Hematopoietic multipotent progenitor cell treated with erythropoietin and hydrocortisone succinate and interleukin-3 and kit ligand, for 4 days (in vitro differentiated cells): ENCODE measurements around the gene DMXL1.
A peak's percentile ranks its signal among the peaks of the same experiment; 100 is the strongest.
"Not testable (repeated sequence)": the region's sequence is repeated elsewhere in the genome, so short reads cannot be mapped to it uniquely, and the experiment has no call there.

Experiments used
- DNase-seq: peaks from one replicate; pipeline ENCODE4 v3.0.0-alpha.2; 2015

DMXL1 gene

DNA sequence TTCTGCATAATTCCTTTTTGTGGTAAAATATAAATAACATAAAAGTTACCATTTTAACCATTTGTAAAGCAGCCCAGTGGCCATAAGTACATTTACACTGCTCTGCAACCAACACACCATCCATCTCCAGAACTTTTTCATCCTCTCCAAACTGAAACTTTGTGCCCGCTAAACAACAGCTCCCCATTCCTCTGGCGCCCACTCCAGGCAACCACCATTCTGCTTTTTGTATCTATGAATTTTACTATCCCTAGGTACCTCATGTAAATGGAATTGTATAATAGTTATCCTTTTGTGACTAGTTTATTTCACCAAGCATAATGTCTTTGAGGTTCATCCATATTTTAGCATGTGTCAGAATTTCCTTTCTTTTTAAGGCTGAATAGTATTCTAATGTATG lies 141.1 kb downstream of the DMXL1 start:
- DNase-seq: no peak

GRCh38 chr5:119212676-119213075 lies 141.8 kb downstream of the DMXL1 start:
- DNase-seq: no peak

DNA sequence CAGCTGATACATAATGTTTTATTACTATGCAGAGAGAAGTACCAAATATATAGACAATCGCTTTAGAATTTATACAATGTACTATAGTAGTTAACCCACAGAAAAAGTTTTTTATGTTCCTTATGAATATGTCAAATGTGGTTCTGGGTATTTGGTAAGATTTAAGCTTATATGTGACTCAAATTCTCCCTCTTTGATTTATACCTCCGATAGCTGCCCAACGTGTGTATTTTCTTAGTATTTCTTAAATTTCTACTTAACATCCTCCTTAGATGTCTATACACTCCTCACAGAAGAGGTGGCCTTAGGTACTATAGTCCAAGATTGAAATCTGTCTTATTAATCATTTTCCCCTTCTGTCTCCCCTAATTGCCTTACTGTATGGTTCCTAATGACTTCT lies 146.3 kb downstream of the DMXL1 start:
- DNase-seq: no peak

DNA sequence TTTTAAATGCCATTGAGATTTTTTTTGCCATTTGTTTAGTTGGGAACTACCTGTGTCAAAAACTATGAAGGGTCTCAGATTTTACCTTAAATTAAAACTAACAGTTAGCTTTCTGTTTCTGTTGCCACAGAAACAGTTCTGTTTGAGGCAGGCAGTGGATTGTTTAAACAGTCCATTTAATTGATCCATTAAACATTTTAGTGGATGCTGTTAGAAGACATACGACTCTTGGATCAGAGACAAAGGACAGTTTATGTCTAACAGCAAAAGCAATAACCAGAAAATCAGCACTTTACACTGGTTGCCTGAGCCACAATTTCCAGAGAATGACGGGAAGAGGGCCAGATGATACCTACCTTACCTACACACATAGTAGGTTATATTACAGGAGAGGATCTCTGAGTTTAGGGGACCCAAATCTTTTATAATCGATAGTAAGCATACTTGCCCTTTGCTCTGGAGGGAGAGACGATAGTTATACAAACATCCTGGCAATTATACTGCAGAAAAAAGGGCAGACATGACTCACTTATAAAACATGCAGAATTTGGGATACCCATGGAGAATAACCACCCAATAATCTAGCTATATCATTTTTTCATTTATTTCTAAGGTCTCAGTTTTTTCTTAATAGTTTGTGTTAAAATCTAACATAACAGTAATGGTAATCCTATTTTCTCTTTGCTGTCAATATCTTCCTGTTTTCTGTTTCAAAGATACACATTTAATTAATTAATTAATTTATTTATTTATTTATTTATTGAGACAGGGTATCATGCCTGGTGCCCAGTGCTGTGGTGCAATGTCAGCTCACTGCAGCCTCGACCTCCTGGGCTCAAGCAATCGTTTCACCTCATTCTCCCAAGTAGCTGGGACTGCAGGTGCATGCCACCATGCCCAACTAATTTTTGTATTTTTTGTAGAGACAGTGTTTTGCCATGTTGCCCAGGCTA lies 148.2 kb downstream of the DMXL1 start:
- no peak for DNase-seq

- DNase-seq: no peak
These were observed 149.8 kb downstream of the DMXL1 start for GRCh38 chr5:119220576-119221197.

DNA sequence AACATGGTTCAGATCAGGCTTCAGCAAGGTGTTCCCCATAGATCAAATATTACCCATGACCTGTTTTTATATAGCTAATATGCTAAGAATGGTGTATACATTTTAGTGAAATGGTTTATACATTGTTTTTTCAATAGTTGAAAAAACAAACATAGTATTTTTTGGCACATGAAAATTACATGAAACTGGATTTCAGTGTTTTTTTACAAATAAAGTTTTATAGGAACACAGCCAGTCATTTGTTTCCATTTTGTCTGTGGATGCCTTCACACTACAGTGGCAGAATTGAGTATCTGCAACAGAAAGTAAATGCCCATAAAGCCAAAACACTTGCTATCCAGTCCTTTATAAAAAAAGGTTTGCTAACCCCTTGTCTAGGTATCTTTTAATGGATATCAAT lies 150.4 kb downstream of the DMXL1 start:
- no peak for DNase-seq

DNA sequence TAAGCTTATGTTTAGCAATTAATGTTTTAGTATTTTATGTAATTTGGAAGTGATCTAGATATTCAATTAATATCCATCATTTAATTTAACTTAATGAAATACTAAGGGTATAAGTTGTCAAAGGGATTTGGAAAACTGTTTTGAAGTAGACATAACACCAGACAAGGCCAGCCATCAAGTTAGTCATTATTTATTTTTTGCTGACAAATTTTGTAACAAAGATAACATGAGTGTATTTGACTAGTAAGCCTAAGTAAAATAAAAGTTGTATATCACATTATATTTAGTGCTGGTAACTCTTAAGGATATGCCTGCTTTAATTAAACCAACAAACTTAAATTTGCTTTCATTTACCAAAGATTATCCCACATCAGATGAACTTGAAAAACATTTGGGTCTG lies 159.1 kb downstream of the DMXL1 start:
- no peak for DNase-seq

DNA sequence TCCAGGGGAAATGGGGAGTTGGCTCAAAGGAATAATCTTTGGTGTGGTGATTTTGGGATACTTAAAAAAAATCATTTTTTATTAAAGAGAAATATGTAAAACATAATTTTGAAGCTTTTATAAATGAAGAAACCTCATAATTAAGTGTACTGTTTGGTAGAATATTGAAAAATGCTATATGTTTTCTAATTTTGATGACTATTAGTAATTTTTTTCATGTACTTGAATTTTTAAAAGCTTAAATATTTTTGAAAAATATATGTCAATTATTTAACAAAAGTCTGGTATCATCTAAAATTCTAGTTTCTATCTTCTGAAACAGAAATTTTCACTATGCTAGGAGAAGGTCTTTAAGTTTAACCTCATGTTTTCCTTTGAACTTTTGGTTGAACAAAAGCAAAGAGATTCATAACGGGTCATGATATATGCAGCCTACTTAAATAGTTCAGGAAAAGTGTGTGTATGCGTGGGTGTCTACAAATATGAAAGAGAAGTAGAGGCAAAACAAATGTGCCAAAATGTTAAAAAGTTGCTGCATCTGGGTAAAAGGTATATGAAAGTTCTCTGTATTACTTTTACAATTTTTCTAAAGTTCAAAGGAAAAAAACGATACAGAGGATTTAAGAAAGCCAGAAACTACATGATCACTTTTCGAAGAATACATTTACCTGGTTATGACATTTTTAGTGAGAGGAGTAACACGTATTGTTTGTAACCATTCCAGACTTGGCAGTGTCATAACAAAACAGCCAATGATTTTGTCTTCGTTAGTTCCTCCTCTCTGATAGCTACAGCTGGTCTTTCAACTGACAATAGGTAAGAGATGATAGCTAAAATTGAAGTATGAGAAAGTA lies 167.6 kb downstream of the DMXL1 start:
- DNase-seq: no peak

DNA sequence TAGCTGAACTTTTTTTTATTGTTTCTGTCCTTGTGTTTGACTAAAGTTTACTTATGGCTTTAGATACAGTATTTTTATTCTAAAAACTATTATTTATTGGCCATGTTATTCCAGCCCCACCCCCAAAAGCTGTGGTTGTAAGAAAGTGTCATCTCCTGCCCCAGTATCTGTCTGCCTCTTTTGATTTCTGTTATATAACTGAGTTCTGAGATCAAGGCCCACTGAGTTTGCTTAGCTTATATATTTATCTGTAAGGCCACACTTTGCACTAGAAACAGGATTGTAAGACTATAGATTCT lies 168.2 kb downstream of the DMXL1 start:
- DNase-seq: no peak

- not testable (repeated sequence) for DNase-seq
These were observed 168.9 kb downstream of the DMXL1 start for GRCh38 chr5:119239826-119240225.

DNA sequence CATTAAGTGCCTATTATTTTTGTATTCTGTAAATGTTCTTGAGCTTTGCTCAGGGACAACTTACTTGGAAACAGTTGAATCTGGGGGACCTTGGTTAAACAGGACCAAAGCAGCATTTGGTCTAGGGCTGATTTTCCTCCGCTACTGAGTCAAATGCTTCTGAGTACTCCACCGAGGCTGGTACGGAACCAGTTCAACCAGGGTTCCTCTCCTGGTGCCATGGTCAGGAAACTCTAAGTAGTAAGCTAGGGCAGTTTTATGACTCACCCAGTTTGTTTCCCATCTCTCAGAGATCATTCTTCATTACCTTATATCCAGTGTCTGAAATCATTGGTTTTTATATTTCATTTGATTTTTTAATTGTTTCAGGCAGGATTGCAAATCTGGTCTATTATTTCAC lies 173.0 kb downstream of the DMXL1 start:
- no peak for DNase-seq

DNA sequence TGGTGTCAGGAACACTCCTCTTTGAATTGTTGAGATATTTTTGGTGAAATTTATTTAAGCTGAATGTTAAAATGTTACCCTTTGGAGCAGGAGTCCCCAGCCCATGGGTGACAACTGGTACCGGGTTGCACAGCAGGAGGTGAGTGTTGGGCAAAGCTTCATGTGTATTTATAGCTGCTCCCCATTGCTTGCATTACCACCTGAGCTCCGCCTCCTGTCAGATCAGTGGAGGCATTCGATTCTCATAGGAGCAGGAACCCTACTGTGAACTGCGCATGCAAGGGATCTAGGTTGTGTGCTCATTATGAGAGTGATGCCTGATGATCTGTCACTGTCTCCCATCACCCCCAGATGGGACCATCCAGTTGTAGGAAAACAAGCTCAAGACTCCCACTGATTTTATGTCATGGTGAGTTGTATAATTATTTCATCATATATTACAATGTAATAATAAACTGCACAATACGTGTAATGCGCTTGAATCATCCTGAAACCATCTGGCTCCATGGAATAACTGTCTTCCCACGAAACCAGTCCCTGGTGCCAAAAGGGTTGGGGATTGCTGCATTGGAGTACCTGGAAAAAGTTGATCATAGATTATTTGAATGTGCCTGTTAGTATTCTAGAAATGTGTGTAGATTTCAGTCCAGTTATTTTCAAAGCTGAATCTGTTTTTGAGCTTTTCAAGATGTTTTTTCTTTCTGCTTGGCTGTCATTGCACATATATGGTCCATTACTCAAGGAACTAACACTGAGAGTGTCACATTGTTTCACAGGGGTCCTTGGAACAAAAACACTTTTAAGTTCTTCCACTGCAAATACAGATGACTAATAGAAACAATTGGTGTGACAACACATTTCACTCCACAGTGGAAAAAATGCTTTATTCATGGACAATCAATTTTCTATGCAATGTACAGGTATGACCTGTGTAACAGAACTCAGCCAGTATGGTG lies 180.3 kb downstream of the DMXL1 start:
- DNase-seq: no peak

DNA sequence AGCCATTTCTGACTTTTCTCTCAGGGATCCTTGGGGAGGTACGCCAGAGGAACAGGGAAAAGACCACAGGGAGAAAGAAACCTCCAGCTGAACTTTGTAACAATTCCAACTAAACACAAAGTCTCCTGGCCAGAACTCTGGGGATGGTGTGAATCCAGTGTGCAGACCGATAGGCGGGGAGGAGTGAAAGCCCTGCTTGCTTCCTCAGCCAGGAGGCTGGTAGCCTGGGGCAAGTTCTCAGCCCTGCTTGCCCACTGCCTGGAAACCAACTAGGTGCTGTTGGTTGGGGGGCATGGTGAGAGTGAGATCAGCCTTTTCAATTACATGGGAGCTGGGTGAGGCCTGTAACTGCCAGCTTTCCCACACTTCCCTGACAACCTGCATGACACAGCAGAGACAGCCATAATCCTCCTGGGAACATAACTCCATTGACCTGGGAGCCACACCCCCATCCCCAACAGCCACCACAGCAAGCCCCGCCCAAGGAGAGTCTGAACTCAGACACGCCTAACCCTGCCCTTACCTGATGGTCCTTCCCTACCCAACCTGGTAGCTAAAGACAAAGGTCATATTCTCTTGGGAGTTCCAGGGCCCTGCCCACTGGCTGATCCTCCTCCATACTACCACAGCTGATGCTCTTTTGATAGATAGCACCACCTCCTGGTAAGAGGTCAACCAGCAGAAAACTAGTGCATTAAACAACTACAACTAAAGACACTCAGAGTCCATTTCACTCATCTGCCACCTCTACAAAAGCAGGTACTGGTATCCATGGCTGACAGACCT lies 184.9 kb downstream of the DMXL1 start:
- peak; percentile 59 for DNase-seq

GRCh38 chr5:119257613-119258012 lies 186.7 kb downstream of the DMXL1 start:
- no peak for DNase-seq

DNA sequence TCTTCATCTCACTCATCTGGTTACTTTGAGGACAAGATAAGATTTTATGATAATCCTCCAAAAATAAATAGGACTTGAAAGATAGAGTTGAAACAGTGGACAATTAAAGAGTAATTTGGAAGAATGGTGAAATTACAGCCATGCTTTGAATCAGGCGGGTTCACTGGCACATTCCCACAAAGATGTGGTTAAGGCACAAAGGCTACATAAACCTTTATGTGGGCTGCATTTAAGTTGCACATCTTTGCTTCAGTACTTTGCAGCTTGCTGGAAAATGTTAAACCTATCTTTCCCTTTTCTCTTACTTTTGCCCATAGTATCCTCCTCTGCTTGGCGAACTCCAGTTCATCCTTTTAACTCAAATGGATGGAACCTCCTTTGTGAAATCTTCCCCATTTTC lies 192.8 kb downstream of the DMXL1 start:
- no peak for DNase-seq

DNA sequence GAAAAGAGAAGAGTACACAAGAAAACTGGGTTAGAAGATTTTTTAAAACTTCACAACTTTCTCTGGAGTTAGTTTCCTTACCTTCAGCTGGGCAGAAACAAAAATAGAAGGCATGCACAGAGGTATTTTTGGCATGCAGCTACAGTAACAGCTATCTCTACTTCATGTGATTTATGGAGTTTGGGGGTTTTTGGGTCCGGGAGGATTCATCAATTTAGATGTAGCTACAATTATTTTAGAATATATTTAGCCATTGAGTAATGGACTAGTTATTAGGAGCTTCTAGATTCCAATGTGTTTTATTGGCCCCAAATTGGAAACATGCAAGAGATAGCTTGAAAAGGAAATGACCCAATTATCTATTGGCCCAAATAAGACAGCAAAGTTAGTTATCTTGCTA lies 193.3 kb downstream of the DMXL1 start:
- no peak for DNase-seq

GRCh38 chr5:119267958-119268386 lies 197.1 kb downstream of the DMXL1 start:
- DNase-seq: peak; percentile 97

DNA sequence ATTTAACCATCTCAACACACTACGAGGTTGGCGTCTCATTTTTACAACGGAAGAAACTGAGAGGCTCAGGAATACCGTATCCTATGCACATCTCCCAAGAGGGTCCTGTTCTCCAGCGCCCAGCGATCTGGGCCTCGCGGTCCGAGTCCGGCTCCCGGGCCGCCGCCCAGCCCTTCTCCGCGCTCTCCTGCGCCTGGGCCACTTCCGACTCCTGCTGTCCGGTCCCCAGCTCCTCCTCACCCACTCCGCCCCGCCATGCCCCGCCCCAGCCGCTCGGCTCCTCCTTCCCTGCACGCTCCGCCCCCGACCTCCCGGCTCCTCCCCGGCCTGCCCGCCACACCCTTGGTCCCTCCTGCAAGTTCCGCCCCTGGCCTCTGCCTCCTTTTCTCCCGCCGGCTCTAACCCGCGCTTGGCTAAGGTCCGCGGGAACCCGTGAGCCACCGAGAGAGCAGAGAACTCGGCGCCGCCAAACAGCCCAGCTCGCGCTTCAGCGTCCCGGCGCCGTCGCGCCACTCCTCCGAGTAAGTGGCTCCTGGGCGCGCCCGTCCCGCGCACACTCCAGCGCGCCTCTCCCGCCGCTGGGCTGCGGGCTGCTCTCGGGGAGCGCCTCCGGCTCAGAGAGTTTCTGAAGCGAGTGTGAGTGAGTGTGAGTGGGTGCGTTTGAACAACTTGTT lies 197.6 kb downstream of the DMXL1 start:
- peak; percentile 98 for DNase-seq

DNA sequence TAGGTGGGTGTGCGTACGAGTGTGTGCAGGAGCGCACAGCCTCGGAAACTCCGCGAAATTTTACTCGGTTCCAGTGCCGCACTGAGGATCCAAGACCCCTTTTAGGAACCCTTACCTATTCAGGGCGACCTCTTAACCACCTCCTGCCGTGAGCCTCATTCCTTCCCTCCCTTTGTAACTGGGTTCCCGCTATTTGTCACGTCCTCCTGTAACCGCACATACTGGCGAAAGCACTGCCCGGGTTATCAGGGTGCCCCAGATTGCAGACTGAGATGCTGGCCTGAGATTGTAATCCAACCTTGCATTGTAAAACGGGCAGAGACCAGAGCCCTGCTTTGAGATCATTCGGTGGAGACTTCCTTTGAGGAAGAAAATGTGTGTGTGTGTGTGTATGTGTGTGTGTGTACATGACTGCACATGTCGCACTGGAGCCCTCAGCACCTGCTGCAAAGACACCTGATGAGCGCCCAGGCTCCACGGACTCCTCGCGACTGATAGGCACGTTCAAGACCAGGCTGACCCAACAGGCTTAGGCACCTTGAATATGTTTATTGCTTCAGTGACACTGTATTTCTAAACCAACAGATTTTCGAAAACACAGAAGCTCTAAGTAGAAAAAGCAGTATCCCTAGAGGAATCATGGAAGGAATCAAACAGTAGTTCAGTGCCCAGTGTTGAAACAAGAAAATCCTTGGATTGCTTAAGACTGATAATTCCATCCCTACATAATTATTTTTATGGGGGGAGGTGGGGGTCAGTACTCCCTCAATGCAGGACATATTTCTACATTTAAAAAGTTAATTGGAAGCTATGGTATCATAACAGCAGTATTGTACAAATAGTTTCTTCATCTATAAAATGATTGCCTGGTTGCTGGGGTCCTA lies 198.4 kb downstream of the DMXL1 start:
- DNase-seq: peak; percentile 93

GRCh38 chr5:119270121-119270565 lies 199.3 kb downstream of the DMXL1 start:
- DNase-seq: no peak
